H1 (cell line): Measurements from ENCODE around the gene POLR1H. TPM values are rescaled to one million over a fixed set of nuclear protein-coding genes. Genes with fewer than 3 reads are reported as not detected.
"Not testable (repeated sequence)": the region's sequence is repeated elsewhere in the genome, so short reads cannot be mapped to it uniquely, and the experiment has no call there.

ENCODE experiments used
- CTCF ChIA-PET: fragments of 300-600 bp; sonication (Branson Sonifier 250); formaldehyde crosslinking; loops from one replicate; lab custom pipeline; 2021; ENCODE audit not compliant: partially characterized antibody; lab: Charles Lee
- POLR2A ChIA-PET: fragments of 300-600 bp; sonication (Branson Sonifier 250); formaldehyde crosslinking; loops from one replicate; lab custom pipeline; 2021; ENCODE audit warnings: inconsistent platforms; ENCODE audit not compliant: partially characterized antibody; lab: Charles Lee
- DNase-seq, 2 experiments: peaks; one replicate each; pipeline versions ENCODE4 v3.0.0 to v3.0.0-alpha.2; 2010 to 2022; ENCODE audit warnings: low spot score in 2 of 2, low read depth in 1 of 2, mixed read lengths in 1 of 2
- FAIRE-seq: peaks from 2 replicates; lab custom pipeline; 2011; peaks lifted over from hg19 to GRCh38; lab: Jason Lieb, UNC
- H2AFZ ChIP-seq: 2 replicates; pipeline ENCODE4 v1.8.1; 2012; ENCODE audit warnings: low read length, inconsistent platforms
- H2AK5ac ChIP-seq: 2 replicates; pipeline ENCODE4 v1.6.1; 2013; ENCODE audit warnings: low read depth, low read length
- H2BK120ac ChIP-seq: replicated peaks from 2 replicates; pipeline ENCODE3; 2013; ENCODE audit warnings: low read depth, low read length, inconsistent platforms
- H2BK12ac ChIP-seq: 2 replicates; pipeline ENCODE4 v1.6.1; 2013; ENCODE audit warnings: low read depth, low read length
- H2BK15ac ChIP-seq: 2 replicates; pipeline ENCODE4 v1.6.1; 2013; ENCODE audit warnings: low read length
- H2BK20ac ChIP-seq: 2 replicates; pipeline ENCODE4 v1.6.1; 2013; ENCODE audit warnings: low read length
- H2BK5ac ChIP-seq: 2 replicates; pipeline ENCODE4 v1.6.1; 2013; ENCODE audit warnings: low read depth, low read length
- H3K14ac ChIP-seq: 2 replicates; pipeline ENCODE4 v1.6.1; 2013; ENCODE audit warnings: inconsistent platforms; ENCODE audit not compliant: insufficient read length
- H3K18ac ChIP-seq: 2 replicates; pipeline ENCODE4 v1.6.1; 2013; ENCODE audit warnings: low read length; ENCODE audit errors: extremely low read depth
- H3K23ac ChIP-seq: 2 replicates; pipeline ENCODE4 v1.6.1; 2013; ENCODE audit warnings: inconsistent platforms; ENCODE audit not compliant: insufficient read length
- H3K23me2 ChIP-seq: 2 replicates; pipeline ENCODE4 v1.6.1; 2013; ENCODE audit warnings: low read depth, low read length
- H3K27ac ChIP-seq: 2 replicates; pipeline ENCODE4 v1.6.1; 2011; ENCODE audit warnings: low read depth, low read length, inconsistent platforms
- H3K27me3 ChIP-seq, 4 experiments: replicated peaks in 1 of 4; 1 replicate in 1 of 4; 2 replicates in 3 of 4; pipeline versions ENCODE4 v1.6.1 to v1.8.1; 2011 to 2013; ENCODE audit warnings: low read length in 3 of 4, mild to moderate bottlenecking in 3 of 4, inconsistent platforms in 2 of 4, mixed read lengths in 2 of 4, moderate library complexity in 1 of 4; ENCODE audit not compliant: control insufficient read depth in 3 of 4, insufficient read depth in 3 of 4; ENCODE audit errors: extremely low read depth in 1 of 4
- H3K36me3 ChIP-seq, 4 experiments: 2 replicates each; pipeline versions ENCODE4 v1.6.1 to v1.8.1; 2011 to 2013; ENCODE audit warnings: mild to moderate bottlenecking in 4 of 4, low read length in 3 of 4, moderate library complexity in 2 of 4, control low read depth in 1 of 4, inconsistent platforms in 1 of 4; ENCODE audit not compliant: insufficient read depth in 4 of 4, control insufficient read depth in 2 of 4
- H3K4ac ChIP-seq: replicated peaks from 2 replicates; pipeline ENCODE3; 2013; ENCODE audit warnings: low read length, low read depth, mixed read lengths, inconsistent platforms; ENCODE audit not compliant: insufficient read length
- H3K4me1 ChIP-seq, 4 experiments: replicated peaks in 1 of 4; 1 replicate in 1 of 4; 2 replicates in 3 of 4; pipeline versions ENCODE4 v1.6.1 to v1.8.1; 2011 to 2013; ENCODE audit warnings: low read length in 3 of 4, inconsistent platforms in 2 of 4, mixed read lengths in 1 of 4; ENCODE audit not compliant: insufficient read depth in 4 of 4, control insufficient read depth in 3 of 4
- H3K4me2 ChIP-seq, 2 experiments: 2 replicates each; pipeline versions ENCODE4 v1.6.1 to v1.8.1; 2011 to 2013; ENCODE audit warnings: low read depth in 2 of 2, low read length in 2 of 2, control low read depth in 1 of 2, inconsistent platforms in 1 of 2, mild to moderate bottlenecking in 1 of 2; ENCODE audit not compliant: insufficient read depth in 1 of 2
- H3K4me3 ChIP-seq, 4 experiments: fragments of 200-600, 300-600 bp in 1 of 4; sonication (generic), shearing (Covaris generic), sonication (Bioruptor Twin) in 1 of 4; 2 replicates each; pipeline versions ENCODE4 v1.5.1 to v1.8.1; 2011 to 2016; ENCODE audit warnings: low read length in 4 of 4, low read depth in 3 of 4, control low read depth in 2 of 4, inconsistent platforms in 2 of 4, mild to moderate bottlenecking in 2 of 4, mixed read lengths in 1 of 4, moderate library complexity in 1 of 4; ENCODE audit not compliant: insufficient read depth in 2 of 4; ENCODE audit errors: extremely low read depth in 1 of 4
- H3K56ac ChIP-seq: replicated peaks from 2 replicates; pipeline ENCODE3; 2013; ENCODE audit warnings: low read depth, mild to moderate bottlenecking, mixed read lengths, low read length, inconsistent platforms; ENCODE audit not compliant: insufficient read length
- H3K79me1 ChIP-seq: 2 replicates; pipeline ENCODE4 v1.6.1; 2013; ENCODE audit warnings: low read depth, low read length, control low read depth
- H3K79me2 ChIP-seq, 2 experiments: 2 replicates each; pipeline versions ENCODE4 v1.6.1 to v1.8.1; 2012 to 2013; ENCODE audit warnings: low read length in 2 of 2, mild to moderate bottlenecking in 2 of 2, inconsistent platforms in 1 of 2; ENCODE audit not compliant: insufficient read depth in 2 of 2, control insufficient read depth in 1 of 2
- H3K9ac ChIP-seq, 4 experiments: replicated peaks in 1 of 4; 1 replicate in 1 of 4; 2 replicates in 3 of 4; pipeline versions ENCODE4 v1.6.1 to v1.8.1; 2011 to 2013; ENCODE audit warnings: low read depth in 3 of 4, low read length in 3 of 4, control low read depth in 2 of 4, mild to moderate bottlenecking in 2 of 4, moderate library complexity in 2 of 4, inconsistent platforms in 1 of 4; ENCODE audit errors: extremely low read depth in 1 of 4
- H3K9me3 ChIP-seq, 2 experiments: 2 replicates each; pipeline versions ENCODE4 v1.6.1 to v1.8.1; 2012 to 2013; ENCODE audit warnings: mild to moderate bottlenecking in 2 of 2, moderate library complexity in 2 of 2, control low read depth in 1 of 2, inconsistent platforms in 1 of 2, low read depth in 1 of 2, low read length in 1 of 2, mixed read lengths in 1 of 2; ENCODE audit not compliant: insufficient read depth in 2 of 2
- H4K20me1 ChIP-seq, 2 experiments: replicated peaks in 1 of 2; 2 replicates each; pipeline versions ENCODE3 to v1.8.1; 2011 to 2013; ENCODE audit warnings: inconsistent platforms in 2 of 2, low read length in 2 of 2, mild to moderate bottlenecking in 1 of 2; ENCODE audit not compliant: insufficient read depth in 2 of 2, control insufficient read depth in 1 of 2
- H4K5ac ChIP-seq: 2 replicates; pipeline ENCODE4 v1.6.1; 2013; ENCODE audit warnings: low read length, low read depth, mixed read lengths, inconsistent platforms; ENCODE audit not compliant: insufficient read length
- H4K8ac ChIP-seq: 2 replicates; pipeline ENCODE4 v1.8.0; 2013; ENCODE audit warnings: mild to moderate bottlenecking, moderate library complexity, low read length, inconsistent platforms; ENCODE audit not compliant: insufficient read depth; ENCODE audit errors: extremely low read depth
- H4K91ac ChIP-seq: replicated peaks from 2 replicates; pipeline ENCODE3; 2013; ENCODE audit warnings: low read length, mixed read lengths, inconsistent platforms; ENCODE audit not compliant: insufficient read length
- WGBS, 2 experiments: shearing (Covaris generic) in 1 of 2; methylation state at CpG; one replicate each; pipeline versions ENCODE4 v1.1.6 to v1.1.7; 2013 to 2015; ENCODE audit warnings: low lambda C conversion rate in 2 of 2, mixed read lengths in 2 of 2, inconsistent platforms in 1 of 2, low coverage in 1 of 2, missing lambda C conversion rate in 1 of 2; ENCODE audit not compliant: insufficient replicate concordance in 2 of 2, insufficient coverage in 1 of 2, insufficient read length in 1 of 2; ENCODE audit errors: extremely low coverage in 1 of 2, missing lambda C conversion rate in 1 of 2; 5-methylcytosine and 5-hydroxymethylcytosine counted together
- polyA plus RNA-seq, 7 experiments: library from polyadenylated mRNA; depleted of rRNA in 3 of 7; stranded (reverse) in 5 of 7; unstranded in 2 of 7; fragments of >200 nt in 5 of 7; fragments of 200-250 nt in 2 of 7; gene quantifications; 1 replicate in 5 of 7; 2 replicates in 1 of 7; 4 replicates in 1 of 7; pipeline versions ENCODE4 v1.2.1 to v1.2.3, GENCODE V29; 2011 to 2013; ENCODE audit warnings: missing spikeins in 2 of 7, mixed read lengths in 2 of 7
- total RNA-seq: library from RNA; stranded (reverse); fragmentation: NEBNext Ultra II Directional; extraction: Animal tissue kit (Norgen Biotek cat#: 25700); gene quantifications from 2 replicates; pipeline ENCODE4 v1.2.1, GENCODE V29; 2021

The POLR1H gene
- total and polyA plus RNA-seq, 2 of the 8 experiments (the other 6 are each of a cell fraction or from before 2014, with no cell fraction given) = 31.5 to 82.2 TPM

DNA sequence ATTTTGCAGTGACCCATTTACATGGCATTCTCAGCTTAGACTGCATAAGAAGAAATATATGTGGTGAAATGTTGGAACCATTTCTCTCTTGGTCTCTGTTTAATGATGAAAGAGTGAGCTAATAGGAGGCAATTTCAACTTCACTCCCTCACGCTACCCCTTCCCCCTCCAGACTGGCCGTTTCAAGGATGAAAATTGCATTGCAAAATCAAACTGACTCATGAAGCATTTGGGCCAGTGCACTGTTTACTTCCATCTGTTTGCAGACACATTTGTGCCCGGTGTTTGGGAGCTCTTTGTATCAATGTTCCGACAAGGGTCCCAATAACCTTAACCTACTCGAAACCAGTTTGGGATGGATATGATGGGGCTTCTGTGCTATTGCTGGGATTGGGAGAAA is 27.6 kb upstream of the POLR1H start:
- not testable (repeated sequence) for H4K91ac ChIP-seq

More for the DNA sequence above, 27.6 kb upstream of the POLR1H start:
- H3K27ac ChIP-seq, H2BK120ac ChIP-seq, H3K4ac ChIP-seq, H3K18ac ChIP-seq, H4K8ac ChIP-seq, H2BK12ac ChIP-seq, H2BK5ac ChIP-seq, H3K14ac ChIP-seq, H3K9ac ChIP-seq, H3K79me2 ChIP-seq, H3K36me3 ChIP-seq, H2AFZ ChIP-seq, H3K23ac ChIP-seq, H3K79me1 ChIP-seq, FAIRE-seq, H3K27me3 ChIP-seq, POLR2A ChIA-PET, H2BK15ac ChIP-seq, H3K56ac ChIP-seq, H2BK20ac ChIP-seq, DNase-seq, H3K9me3 ChIP-seq, H3K4me2 ChIP-seq, H3K4me1 ChIP-seq, H4K5ac ChIP-seq, CTCF ChIA-PET, H3K4me3 ChIP-seq, H2AK5ac ChIP-seq, H4K20me1 ChIP-seq, H3K23me2 ChIP-seq: not testable (repeated sequence)
- WGBS, 2 experiments = 93% methylated on average over 5 of the region's 5 CpGs; no CpG with 5 or more reads in 1 of the 2 experiments
